Astrocyte (in vitro differentiated cells and primary cell): ENCODE data around the gene HSPA12B.

Experiments
- EZH2 ChIP-seq: IDR thresholded peaks from 2 replicates; pipeline ENCODE4 v1.6.1; 2012; ENCODE audit warnings: mild to moderate bottlenecking, low read length, inconsistent platforms; ENCODE audit not compliant: insufficient read depth
- TF ChIP-seq, protein P1 (sequence below): IDR thresholded peaks from 2 replicates; pipeline ENCODE4 v1.5.1; 2011; ENCODE audit warnings: low read depth, mild to moderate bottlenecking, inconsistent platforms, low read length, moderate library complexity; ENCODE audit not compliant: insufficient read depth

GRCh38 chr20:3733119-3733995 lies 872 bp downstream of the HSPA12B start:
- TF ChIP-seq, protein P1, sequence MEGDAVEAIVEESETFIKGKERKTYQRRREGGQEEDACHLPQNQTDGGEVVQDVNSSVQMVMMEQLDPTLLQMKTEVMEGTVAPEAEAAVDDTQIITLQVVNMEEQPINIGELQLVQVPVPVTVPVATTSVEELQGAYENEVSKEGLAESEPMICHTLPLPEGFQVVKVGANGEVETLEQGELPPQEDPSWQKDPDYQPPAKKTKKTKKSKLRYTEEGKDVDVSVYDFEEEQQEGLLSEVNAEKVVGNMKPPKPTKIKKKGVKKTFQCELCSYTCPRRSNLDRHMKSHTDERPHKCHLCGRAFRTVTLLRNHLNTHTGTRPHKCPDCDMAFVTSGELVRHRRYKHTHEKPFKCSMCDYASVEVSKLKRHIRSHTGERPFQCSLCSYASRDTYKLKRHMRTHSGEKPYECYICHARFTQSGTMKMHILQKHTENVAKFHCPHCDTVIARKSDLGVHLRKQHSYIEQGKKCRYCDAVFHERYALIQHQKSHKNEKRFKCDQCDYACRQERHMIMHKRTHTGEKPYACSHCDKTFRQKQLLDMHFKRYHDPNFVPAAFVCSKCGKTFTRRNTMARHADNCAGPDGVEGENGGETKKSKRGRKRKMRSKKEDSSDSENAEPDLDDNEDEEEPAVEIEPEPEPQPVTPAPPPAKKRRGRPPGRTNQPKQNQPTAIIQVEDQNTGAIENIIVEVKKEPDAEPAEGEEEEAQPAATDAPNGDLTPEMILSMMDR = no peak
- peak; percentile 14 for TF ChIP-seq EZH2
